Suprapubic skin (tissue), 4 donors: ENCODE measurements around the gene TPM2. TPM values are rescaled to one million over a fixed set of nuclear protein-coding genes. Genes with fewer than 3 reads are reported as not detected.

Experiments
- DNase-seq, 2 donors: peaks; one replicate each; pipeline ENCODE4 v3.0.0-alpha.2; 2019; ENCODE audit warnings: low spot score in 2 of 2
- H3K27ac ChIP-seq: fragments of 200-600 bp; sonication (generic); one replicate; pipeline ENCODE4 v1.5.1; 2019
- H3K27me3 ChIP-seq: fragments of 200-600 bp; sonication (generic); one replicate; pipeline ENCODE4 v1.5.1; 2019
- H3K36me3 ChIP-seq: fragments of 200-600 bp; sonication (generic); one replicate; pipeline ENCODE4 v1.5.1; 2019
- H3K4me1 ChIP-seq: fragments of 200-600 bp; sonication (generic); one replicate; pipeline ENCODE4 v1.5.1; 2019
- H3K4me3 ChIP-seq: fragments of 200-600 bp; sonication (generic); one replicate; pipeline ENCODE4 v1.5.1; 2019; ENCODE audit warnings: mild to moderate bottlenecking
- H3K9me3 ChIP-seq: fragments of 200-600 bp; sonication (generic); one replicate; pipeline ENCODE4 v1.5.1; 2019
- CTCF ChIP-seq, 2 donors: fragments of 200-600 bp in 1 of 2; fragments of 450-650 bp in 1 of 2; sonication (generic) in 1 of 2; IDR thresholded peaks; one replicate each; pipeline ENCODE4 v1.5.1; 2016 to 2019; ENCODE audit warnings: antibody characterized with exemption in 2 of 2, mild to moderate bottlenecking in 1 of 2, moderate library complexity in 1 of 2
- EP300 ChIP-seq: sonication (generic); formaldehyde crosslinking; IDR thresholded peaks from one replicate; pipeline ENCODE4 v1.6.1; 2017; ENCODE audit warnings: antibody characterized with exemption
- POLR2A ChIP-seq, 2 donors: fragments of 450-650 bp; IDR thresholded peaks; one replicate each; pipeline ENCODE4 v1.6.1; 2017; ENCODE audit warnings: antibody characterized with exemption in 2 of 2, mild to moderate bottlenecking in 2 of 2, moderate library complexity in 2 of 2
- POLR2AphosphoS5 ChIP-seq, 3 donors: sonication (generic); formaldehyde crosslinking; IDR thresholded peaks; one replicate each; pipeline ENCODE4 v1.6.1; 2017; ENCODE audit warnings: antibody characterized with exemption in 3 of 3
- WGBS: methylation state at CpG from one replicate; pipeline ENCODE4 v1.1.5; 2018; 5-methylcytosine and 5-hydroxymethylcytosine counted together
- total RNA-seq, 4 donors: library from RNA; depleted of rRNA; stranded (reverse); fragments of >200 nt; gene quantifications; one replicate each; pipeline ENCODE4 v1.1.0, GENCODE V29; 2016

TPM2 gene
- total RNA-seq, 4 donors from 2014 or later = 40.6 to 105 (median 56.7) TPM

- Histone ChIP-seq H3K4me1 (peaks cover 22% of the 10 kb centered on the region), H3K4me3 (no peak overlapping the region), H3K9me3 (no peaks in the 10 kb centered on the region), H3K27me3 (no peaks in the 10 kb centered on the region), H3K27ac (no peak overlapping the region), H3K36me3 (no peaks in the 10 kb centered on the region)
- TF ChIP-seq CTCF (IDR thresholded peaks at IDR 0.05) = no peak
- no peak for TF ChIP-seq EP300
- no peak for TF ChIP-seq POLR2A (IDR thresholded peaks at IDR 0.05)
- TF ChIP-seq POLR2AphosphoS5 (IDR thresholded peaks at IDR 0.05) = no peak
- WGBS = 76% methylated on average over 1 of the region's 1 CpG
- DNase-seq = no peak
Observed at GRCh38 chr9:35666045-35666444, 23.7 kb downstream of the TPM2 start.

GRCh38 chr9:35665471-35665818 lies 24.3 kb downstream of the TPM2 start:
- peaks cover 28% of the 10 kb centered on the region for H3K4me1 ChIP-seq
- H3K36me3 ChIP-seq = peaks cover 4% of the 10 kb centered on the region
- H3K9me3 ChIP-seq = no peaks in the 10 kb centered on the region
- no peak for DNase-seq
- peak overlapping the region; percentile 58 for H3K4me3 ChIP-seq
- 12% methylated on average over 5 of the region's 5 CpGs for WGBS
- no peaks in the 10 kb centered on the region for H3K27me3 ChIP-seq
- TF ChIP-seq CTCF (IDR thresholded peaks at IDR 0.05) = no peak
- no peak for TF ChIP-seq EP300
- TF ChIP-seq POLR2A (IDR thresholded peaks at IDR 0.05) = no peak
- no peak overlapping the region for H3K27ac ChIP-seq

- peak in 1 of 2 donors; percentile 84 for DNase-seq
- no peaks in the 10 kb centered on the region for H3K27me3 ChIP-seq
- TF ChIP-seq EP300 = no peak
- TF ChIP-seq POLR2AphosphoS5 (IDR thresholded peaks at IDR 0.05) = no peak
- no peak for TF ChIP-seq POLR2A (IDR thresholded peaks at IDR 0.05)
- TF ChIP-seq CTCF (IDR thresholded peaks at IDR 0.05) = no peak
- WGBS = 16% methylated on average over 18 of the region's 58 CpGs
- H3K36me3 ChIP-seq = peaks cover 4% of the 10 kb centered on the region
- H3K27ac ChIP-seq = peak within 1 kb of the TSS; percentile 32
- peak within 1 kb of the TSS; percentile 58 for H3K4me3 ChIP-seq
- no peaks in the 10 kb centered on the region for H3K9me3 ChIP-seq
- H3K4me1 ChIP-seq = peaks cover 35% of the 10 kb centered on the region
Observed at GRCh38 chr9:35664531-35665470, 24.9 kb downstream of the TPM2 start, which contains the start of gene ARHGEF39. Gene ARHGEF39, minus strand, starts transcription at chr9:35665195. Its CDS starts 26 bp downstream, at chr9:35665169.

- Histone ChIP-seq H3K27ac (peak overlapping the region; percentile 98), H3K4me1 (peaks cover 49% of the 10 kb centered on the region), H3K9me3 (no peaks in the 10 kb centered on the region), H3K4me3 (no peak overlapping the region), H3K36me3 (peaks cover 4% of the 10 kb centered on the region), H3K27me3 (no peaks in the 10 kb centered on the region)
- WGBS = 86% methylated on average over 7 of the region's 7 CpGs
- no peak for DNase-seq
- TF ChIP-seq POLR2A (IDR thresholded peaks at IDR 0.05) (no peak), EP300 (no peak), POLR2AphosphoS5 (IDR thresholded peaks at IDR 0.05) (no peak), CTCF (IDR thresholded peaks at IDR 0.05) (no peak)
Observed at GRCh38 chr9:35662437-35662836, 27.3 kb downstream of the TPM2 start.

- no peak for DNase-seq
- no peaks in the 10 kb centered on the region for H3K27me3 ChIP-seq
- H3K4me1 ChIP-seq = peaks cover 55% of the 10 kb centered on the region
- TF ChIP-seq EP300 = no peak
- no peak for TF ChIP-seq POLR2A (IDR thresholded peaks at IDR 0.05)
- TF ChIP-seq POLR2AphosphoS5 (IDR thresholded peaks at IDR 0.05) = no peak
- TF ChIP-seq CTCF (IDR thresholded peaks at IDR 0.05) = no peak
- peaks cover 4% of the 10 kb centered on the region for H3K36me3 ChIP-seq
- H3K9me3 ChIP-seq = no peaks in the 10 kb centered on the region
- 67% methylated on average over 3 of the region's 3 CpGs for WGBS
- H3K4me3 ChIP-seq = no peak overlapping the region
- H3K27ac ChIP-seq = peak overlapping the region; percentile 98
Observed at GRCh38 chr9:35661756-35662350, 27.9 kb downstream of the TPM2 start.
